Stimulated activated CD8-positive, alpha-beta memory T cell treated with anti-CD3 and anti-CD28 coated beads, Interleukin-15, amount 100 ng/mL, for 48 hours (primary cell): ENCODE data around the gene SLC6A18.
"Not testable (repeated sequence)": the region's sequence is repeated elsewhere in the genome, so short reads cannot be mapped to it uniquely, and the experiment has no call there.

Source experiments
- DNase-seq, 2 donors: peaks; one replicate each; pipeline ENCODE4 v3.0.0-alpha.2; 2020; ENCODE audit warnings: low read depth in 2 of 2

SLC6A18 gene

GRCh38 chr5:1290956-1291355, 65.8 kb downstream of the SLC6A18 start:
- DNase-seq, result not testable (repeated sequence)

- DNase-seq, result no peak
Measured at GRCh38 chr5:1291611-1292080, 66.5 kb downstream of the SLC6A18 start.

- DNase-seq, result no peak
Measured at GRCh38 chr5:1292139-1292538, 67.0 kb downstream of the SLC6A18 start.

GRCh38 chr5:1292846-1293415, 67.8 kb downstream of the SLC6A18 start:
- no peak for DNase-seq

GRCh38 chr5:1293416-1294205, 68.4 kb downstream of the SLC6A18 start:
- DNase-seq, result no peak

GRCh38 chr5:1294206-1294834, 69.1 kb downstream of the SLC6A18 start:
- DNase-seq, result no peak

- DNase-seq, result peak; percentile 53 to 66
Measured at GRCh38 chr5:1294835-1295649, 69.9 kb downstream of the SLC6A18 start, which contains the start of gene TERT. Gene TERT, minus strand, starts transcription at chr5:1295068. Its CDS starts 79 bp downstream, at chr5:1294989.

GRCh38 chr5:1295650-1296037, 70.5 kb downstream of the SLC6A18 start:
- DNase-seq, result no peak
